Stimulated activated CD4-positive, alpha-beta T cell treated with anti-CD3 and anti-CD28 coated beads, Interleukin-15, amount 100 ng/mL, for 24 hours (primary cell): Measurements from ENCODE around the gene ITLN2.
"Not testable (repeated sequence)": the region's sequence is repeated elsewhere in the genome, so short reads cannot be mapped to it uniquely, and the experiment has no call there.

Experiments used
- DNase-seq: peaks from one replicate; pipeline ENCODE4 v3.0.0-alpha.2; 2020

The ITLN2 gene

DNA sequence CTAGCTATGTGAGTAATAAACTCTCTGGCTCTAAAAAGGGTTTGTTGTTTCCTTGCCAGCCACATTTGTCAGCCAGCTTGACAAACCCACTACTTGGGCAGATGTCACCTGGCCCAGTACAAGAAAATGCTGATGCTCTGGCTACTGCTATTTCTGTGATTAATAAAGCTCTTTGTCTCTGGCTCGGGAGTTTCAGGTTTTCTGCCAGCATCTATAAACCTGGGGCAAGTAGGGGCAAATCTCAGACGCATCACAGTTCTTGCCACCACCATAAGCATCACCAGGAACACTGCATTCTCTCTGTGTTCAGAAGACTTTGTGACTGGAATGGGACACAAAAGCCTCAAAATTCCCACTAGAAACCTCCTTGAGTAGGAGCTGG, 2.5 kb downstream of the ITLN2 start:
- no peak for DNase-seq

DNA sequence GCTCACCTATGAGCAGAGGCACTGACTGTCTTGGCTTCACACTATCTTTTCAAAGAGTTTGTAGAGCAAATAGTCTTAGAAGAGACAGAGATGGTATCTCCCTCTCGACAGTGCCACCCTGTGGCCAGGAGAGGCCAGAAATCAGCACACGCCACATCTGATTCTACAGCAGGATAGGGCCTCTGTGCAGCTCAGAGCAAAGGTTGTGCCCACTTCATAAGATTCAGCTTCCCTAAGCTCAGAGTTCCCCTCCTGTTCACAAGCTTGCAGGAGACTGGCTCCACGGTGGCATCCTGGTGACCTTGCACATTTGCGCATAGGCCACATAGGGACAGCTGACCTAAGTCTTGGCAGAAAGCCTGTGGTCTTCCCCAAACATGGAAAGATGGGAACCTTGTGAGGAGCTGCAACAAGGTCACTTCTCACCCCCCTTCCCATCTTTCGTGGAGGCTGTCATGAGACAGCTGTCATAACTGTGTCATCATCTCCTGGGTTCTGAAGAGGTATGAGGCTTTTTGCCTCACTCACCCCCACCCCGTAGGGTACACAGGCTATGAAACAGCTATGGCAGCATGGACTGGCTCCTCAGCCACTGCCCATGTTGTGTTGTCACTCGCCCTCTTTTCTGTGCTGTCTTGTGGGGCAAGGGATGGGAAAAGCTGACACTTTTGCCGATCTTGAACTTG, 3.0 kb downstream of the ITLN2 start:
- DNase-seq, result peak; percentile 80

DNA sequence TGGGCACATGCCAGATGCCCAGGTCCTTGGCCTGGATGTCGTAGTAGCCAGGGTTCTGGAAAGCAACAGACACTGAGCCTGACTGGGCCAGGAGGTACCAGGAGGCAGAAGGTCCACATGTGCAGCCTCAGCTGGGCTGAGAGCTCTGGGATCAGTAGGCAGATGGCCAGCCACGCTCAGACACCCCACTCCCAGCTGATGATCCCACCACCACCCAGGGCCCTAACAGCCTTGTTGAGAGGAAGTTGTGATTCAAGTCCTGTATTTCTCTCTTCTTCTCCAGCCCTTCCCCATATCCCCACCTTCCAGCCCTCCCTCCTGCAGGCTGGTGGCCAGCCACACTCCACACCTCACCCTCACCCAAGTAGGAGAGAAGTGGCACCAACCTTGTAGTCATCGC, 4.0 kb downstream of the ITLN2 start:
- no peak for DNase-seq

DNA sequence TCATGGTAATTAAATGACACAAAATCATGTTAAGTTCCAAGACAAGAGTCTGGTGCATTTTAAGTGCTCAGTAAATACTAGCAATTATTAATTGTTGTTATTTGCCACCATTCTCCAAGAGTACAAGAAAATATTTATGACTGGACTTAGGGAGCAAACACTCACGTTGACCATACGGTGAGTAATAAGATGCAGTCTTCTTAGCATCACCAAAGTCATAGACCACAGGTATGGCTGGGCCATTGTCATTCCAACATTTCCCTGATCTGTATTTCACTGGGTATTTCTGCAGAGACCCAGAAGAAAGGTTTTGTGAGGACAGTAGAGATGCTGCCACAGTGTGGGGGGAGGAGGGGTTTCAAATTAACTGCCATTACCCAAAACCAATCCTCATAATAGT, 4.7 kb downstream of the ITLN2 start:
- DNase-seq, result no peak

DNA sequence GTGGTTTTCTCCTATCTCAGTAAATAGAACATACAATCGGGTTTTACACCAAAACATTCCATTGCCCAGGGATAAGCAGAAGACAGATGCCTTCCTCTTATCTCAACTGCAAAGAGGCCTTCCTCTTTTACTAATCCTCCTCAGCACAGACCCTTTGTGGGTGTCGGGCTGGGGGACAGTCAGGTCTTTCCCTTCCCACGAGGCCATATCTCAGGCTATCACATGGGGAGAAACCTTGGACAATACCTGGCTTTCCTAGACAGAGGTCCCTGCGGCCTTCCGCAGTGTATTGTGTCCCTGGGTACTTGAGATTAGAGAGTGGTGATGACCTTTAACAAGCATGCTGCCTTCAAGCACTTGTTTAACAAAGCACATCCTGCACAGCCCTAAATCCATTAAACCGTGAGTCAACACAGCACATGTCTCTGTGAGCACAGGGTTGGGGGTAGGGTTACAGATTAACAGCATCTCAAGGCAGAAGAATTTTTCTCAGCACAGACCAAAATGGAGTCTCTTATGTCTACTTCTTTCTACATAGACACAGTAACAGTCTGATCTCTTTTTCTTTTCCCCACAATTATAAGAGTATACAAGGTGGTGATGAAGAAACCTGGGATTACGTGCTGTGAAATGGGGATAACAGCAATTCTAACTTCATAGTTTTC, 5.3 kb downstream of the ITLN2 start:
- DNase-seq, result not testable (repeated sequence)

DNA sequence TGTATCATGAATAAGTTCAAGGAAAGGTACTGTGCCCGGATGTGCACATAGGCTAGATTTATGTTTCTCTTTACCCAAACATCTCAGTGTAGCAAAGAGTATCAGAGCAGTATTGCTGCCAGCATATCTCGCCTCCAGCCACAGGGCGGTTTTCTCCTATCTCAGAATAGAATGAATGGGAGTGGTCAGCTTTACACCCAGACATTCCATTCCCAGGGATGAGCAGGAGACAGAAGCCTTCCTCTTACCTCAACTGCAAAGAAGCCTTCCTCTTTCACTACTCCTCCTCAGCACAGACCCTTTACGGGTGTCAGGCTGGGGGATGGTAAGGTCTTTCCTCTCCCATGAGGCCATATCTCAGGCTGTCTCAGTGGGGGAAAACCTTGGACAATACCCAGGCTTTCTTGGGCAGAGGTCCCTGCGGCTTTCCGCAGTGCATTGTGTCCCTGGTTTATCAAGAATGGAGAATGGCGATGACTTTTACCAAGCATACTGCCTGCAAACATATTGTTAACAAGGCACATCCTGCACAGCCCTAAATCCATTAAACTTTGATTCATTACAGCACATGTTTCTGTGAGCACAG, 7.3 kb downstream of the ITLN2 start:
- not testable (repeated sequence) for DNase-seq

DNA sequence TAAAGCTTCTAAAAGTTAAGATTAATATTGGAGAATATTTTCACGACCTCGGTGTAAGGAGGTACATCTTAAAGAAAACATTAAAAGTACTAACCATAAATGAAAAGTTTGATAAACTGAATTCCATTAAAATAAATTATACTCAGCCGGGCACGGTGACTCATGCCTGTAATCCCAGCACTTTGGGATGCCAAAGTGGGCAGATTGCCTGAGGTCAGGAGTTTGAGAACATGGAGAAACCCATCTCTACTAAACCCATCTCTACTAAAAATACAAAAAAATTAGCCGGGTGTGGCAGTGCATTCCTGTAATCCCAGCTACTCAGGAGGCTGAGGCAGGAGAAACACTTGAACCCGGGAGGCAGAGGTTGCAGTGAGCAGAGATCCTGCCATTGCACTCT, 8.7 kb downstream of the ITLN2 start:
- DNase-seq, result not testable (repeated sequence)

DNA sequence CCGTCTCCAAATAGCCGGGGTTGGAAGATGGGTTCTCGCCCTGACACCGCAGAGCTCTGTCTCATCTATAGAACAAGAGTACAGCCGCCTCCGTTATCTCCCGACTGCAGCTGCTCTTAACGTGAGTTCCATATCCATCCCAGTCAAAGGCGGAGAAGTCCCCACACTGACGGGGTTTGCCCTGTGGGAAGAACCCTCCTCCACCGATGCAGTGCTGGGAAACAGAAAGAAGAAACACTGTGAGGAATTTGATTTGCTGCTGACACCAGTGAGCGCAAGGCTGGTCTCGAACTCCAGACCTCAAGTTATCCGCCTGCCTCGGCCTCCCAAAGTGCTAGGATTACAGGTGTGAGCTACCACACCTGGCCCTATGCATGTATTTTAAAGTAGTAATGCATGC, 9.5 kb downstream of the ITLN2 start:
- DNase-seq, result no peak

DNA sequence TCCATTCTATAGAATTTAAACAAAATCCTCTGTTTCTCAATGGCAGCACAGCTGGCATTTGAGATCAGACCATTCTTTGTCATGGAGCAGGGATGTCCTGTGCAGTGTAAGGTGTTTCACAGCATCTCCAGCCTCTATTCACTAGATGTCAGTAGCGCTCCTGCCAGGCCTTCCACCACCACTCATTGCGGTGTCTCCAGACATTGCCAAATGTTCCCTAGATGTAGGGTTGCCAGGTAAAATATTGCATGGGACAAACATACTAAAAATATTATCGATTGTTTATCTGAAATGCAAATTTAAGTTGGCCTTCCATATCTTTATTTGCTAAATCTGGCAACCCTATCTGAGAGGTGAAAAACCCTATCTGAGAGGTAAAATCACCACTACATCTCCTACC, 11.7 kb downstream of the ITLN2 start:
- no peak for DNase-seq

DNA sequence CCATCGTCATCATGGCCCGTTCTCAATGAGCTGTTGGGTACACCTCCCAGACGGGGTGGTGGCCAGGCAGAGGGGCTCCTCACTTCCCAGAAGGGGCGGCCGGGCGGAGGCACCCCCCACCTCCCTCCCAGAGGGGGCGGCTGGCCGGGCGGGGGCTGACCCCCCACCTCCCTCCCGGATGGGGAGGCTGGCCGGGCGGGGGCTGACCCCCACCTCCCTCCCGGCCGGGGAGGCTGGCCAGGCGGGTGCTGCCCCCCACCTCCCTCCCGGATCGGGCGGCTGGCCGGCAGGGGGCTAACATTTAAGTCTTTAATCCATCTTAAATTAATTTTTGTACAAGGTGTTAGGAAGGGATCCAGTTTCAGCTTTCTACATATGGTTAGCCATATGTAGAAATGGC, 17.9 kb downstream of the ITLN2 start:
- DNase-seq, result not testable (repeated sequence)

DNA sequence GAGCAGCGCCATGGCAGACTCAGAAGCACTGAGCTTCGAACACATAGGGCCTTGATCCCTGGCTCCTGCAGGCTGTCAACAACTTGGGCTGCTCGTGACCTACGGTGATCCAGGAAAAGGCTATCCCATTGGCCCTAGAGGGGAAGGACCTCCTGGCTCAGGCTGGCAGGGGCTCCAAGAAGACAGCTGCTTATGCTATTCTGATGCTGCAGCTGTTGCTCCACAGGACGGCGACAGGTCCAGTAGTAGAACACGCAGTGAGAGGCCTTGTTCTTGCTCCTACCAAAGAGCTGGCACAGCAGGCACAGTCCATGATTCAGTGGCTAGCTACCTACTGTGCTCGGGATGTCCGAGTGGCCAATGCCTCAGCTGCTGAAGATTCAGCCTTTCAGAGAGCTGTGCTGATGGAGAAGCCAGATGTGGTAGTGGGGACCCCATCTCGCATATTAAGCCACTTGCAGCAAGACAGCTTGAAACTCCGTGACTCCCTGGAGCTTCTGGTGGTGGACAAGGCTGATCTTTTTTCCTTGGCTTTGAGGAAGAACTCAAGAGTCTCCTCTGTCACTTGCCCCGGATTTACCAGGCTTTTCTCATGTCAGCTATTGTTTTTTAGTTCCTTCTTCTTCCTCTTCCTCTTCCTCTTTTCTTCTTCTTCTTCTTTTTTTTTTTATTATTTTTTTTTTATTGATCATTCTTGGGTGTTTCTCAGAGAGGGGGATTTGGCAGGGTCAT, 18.9 kb downstream of the ITLN2 start:
- no peak for DNase-seq

DNA sequence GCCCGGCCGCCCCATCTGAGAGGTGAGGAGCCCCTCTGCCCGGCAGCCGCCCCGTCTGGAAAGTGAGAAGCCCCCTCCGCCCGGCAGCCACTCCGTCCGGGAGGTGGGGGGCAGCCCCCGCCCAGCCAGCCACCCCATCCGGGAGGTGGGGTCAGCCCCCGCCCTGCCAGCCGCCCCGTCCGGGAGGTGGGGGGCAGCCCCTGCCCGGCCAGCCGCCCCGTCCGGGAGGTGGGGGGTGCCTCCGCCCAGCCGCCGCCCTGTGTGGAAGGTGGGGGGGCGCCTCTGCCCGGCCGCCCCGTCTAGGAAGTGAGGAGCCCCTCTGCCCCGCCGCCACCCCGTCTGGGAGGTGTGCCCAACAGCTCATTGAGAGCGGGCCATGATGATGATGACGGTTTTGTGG, 21.3 kb downstream of the ITLN2 start:
- not testable (repeated sequence) for DNase-seq

DNA sequence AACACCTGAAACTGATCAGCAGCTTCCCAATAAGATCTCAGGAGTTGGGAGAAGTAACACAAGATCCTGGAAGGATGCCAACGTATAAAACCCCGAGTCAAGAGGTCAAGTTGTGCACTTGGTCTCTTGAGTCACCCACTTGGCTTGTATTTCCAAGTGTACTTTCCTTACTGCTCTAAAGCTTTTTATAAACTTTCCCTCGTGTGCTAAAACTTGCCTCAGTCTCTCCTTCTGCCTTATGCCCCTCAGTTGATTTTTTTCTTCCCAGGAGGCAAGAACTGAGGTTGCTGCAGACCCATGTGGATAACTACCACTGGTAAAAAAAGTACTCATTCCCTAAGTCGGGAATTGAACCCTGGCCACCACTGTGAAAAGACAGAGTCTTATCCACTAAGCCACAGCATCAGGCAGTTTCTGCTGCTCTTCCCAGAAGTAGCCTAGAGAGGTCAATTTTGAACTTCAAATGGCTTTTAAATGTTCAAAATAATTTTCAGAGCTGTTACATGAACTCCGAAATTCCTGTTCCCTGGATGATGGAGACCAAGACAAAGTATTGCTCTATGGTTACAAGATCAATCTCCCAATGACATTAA, 28.9 kb downstream of the ITLN2 start:
- no peak for DNase-seq

DNA sequence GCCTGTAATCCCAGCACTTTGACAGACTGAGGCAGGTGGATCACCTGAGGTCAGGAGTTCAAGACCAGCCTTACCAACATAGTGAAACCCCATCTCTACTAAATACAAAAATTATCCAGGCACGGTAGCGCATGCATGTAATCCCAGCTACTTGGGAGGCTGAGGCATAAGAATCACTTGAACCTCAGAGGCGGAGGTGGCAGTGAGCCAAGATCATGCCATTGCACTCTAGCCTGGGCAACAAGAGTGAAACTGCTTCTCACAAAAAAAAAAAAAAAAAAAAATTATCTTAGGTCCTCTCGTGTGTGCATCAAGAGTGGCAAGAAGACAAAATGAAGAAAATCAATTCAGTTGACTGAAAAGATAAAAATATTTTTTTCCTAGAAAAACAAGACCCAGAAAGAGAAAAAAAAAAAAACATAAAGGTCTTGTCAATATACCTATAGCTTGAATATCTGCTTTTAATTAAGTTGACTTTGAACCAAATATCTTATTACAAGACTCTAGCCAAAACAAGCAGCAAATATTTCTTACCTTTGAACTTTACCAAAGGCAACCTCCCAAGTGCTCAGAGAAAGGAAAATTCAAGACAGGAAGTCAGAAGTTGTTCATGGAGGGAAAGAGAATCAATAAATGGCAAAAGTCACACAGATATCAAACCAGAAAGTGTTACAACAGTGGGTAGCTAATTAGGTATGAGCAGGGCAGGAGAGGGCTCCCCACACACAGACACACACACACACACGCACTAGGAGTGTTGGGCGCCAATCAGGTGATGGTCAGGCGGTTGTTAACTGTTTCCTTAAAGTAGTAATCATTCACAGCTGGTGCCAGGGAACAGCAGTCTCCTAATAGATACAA, 29.6 kb downstream of the ITLN2 start:
- no peak for DNase-seq

DNA sequence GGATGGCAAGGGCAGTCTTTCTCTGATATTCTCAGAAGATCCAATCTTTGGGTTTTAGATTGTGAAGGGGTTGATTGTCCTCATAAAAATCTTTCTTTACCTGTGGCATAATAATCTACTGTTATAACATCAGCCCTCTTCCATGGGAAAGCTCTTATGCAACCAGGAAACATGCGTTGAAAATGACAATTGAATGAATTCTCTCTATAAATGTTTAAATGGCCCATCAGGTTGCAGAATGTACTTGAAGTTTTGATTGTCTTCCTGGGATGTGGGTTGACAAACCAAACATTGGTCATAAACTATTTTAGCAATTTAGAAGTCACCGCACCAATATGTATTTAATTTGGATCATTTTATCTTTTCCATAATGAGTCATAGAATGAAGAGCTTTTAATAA, 37.9 kb downstream of the ITLN2 start:
- no peak for DNase-seq

DNA sequence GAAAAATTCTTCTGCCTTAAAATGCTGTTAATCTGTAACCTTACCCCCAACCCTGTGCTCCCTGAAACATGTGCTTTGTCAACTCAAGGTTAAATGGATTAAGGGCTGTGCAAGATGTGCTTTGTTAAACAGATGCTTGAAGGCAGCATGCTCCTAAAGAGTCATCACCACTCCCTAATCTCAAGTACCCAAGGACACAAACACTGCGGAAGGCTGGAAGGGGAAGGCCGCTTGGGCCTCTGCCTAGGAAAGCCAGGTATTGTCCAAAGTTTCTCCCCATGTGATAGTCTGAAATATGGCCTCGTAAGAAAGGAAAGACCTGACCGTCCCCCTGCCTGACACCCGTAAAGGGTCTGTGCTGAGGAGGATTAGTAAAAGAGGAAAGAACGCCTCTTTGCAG, 41.4 kb downstream of the ITLN2 start:
- not testable (repeated sequence) for DNase-seq

DNA sequence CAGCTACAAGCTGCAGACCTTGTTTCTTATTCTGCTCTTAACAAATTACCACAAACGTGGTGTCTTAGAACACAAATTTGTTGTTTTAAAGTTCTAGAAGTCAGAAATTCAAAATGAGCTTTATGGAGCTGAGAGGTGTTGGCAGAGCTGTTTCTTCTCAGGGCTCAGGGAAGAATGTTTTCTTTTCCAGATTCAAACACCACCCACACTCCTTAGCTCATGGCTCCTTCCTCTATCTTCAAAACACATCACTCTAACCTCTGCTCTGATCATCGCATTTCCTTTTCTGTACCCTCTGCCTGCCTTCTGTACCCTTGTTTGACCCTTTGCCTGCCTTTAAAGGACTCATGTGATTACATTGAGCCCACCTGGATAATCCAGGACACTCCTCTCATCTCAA, 42.7 kb downstream of the ITLN2 start:
- no peak for DNase-seq

DNA sequence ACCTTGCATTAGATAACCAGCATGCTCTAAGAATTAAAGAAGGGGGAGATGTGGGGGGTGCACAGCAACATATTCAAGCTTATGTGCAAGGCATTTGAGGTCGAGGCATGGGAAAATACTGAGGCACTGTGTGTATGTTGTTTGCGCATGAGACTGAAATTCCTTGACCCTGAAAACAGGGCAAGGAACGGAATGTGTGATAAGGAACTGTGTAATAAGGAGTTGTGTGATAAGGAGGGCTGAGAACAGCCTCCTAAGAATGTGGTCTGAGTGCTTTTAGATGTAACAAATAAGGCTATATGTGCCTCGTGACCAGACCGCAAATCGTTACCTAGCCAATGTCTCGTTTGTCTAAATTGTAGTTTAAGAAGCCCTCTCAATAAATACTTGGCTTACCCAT, 43.2 kb downstream of the ITLN2 start:
- DNase-seq, result no peak

DNA sequence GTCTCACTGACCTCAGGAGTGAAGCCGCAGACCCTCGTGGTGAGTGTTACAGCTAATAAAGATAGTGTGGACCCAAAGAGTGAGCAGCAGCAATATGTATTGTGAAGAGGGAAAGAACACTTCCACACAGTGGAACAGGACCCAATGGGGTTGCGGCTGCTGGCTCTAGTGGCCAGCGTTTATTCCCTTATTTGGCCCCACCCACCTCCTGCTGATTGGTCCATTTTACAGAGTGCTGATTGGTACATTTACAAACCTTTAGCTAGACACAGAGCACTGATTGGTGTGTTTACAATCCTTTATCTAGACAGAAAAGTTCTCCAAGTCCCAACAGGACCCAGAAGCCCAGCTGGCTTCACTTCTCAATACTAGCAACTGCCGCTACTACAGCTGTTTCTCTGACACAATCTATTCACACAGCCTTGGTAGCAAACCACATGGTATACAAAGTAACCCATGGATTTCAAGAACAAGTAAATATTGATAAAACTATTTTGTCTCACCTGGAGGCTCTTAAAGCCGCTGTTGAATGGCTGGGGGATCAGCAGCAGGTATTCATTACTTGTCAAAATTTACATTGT, 44.3 kb downstream of the ITLN2 start:
- DNase-seq, result no peak

DNA sequence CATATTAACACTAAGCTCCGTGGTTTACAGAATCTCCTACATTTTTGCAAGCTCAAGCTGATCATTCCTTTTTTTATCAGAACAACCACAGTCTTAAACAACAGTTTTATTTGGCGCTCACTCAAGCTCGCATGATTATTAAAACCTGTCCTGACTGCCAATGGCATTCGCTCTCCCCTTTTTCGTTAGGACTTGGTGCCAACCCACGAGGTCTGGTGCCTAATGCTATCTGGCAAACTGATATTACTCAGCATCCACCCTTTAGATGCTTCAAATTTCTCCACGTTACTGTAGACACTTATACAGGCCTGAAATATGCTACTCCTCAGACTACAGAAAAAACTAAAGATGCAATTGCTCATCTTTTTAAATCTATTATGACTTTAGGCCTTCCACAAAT, 46.6 kb downstream of the ITLN2 start:
- no peak for DNase-seq

DNA sequence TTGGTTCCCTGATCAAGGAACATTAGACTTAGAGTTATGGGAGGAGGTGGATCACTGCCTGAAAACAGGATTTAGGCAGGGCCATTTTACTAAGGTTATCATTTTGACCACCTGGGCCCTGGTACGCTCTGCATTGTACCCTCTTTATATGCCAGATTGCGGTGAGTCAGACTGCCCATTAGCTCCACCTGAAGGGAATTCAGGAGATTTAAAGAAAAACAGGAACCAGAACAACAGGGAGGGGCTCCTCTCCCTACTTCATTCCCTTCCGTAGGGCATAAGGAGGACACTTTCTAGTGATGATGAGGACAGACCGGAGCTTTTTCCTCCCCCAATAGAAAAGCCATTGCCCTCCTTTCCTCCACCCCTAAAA, 49.0 kb downstream of the ITLN2 start:
- DNase-seq, result no peak
